Activated CD4-positive, alpha-beta T cell treated with anti-CD3 and anti-CD28 coated beads, Interleukin-2, amount 10 ng/mL, durations not matched to agents 24 days and 14 days (primary cell): Measurements from ENCODE around the gene MPP4. TPM values are rescaled to one million over a fixed set of nuclear protein-coding genes. Genes with fewer than 3 reads are reported as not detected.
"Not testable (repeated sequence)": the region's sequence is repeated elsewhere in the genome, so short reads cannot be mapped to it uniquely, and the experiment has no call there.

ENCODE experiments used
- DNase-seq: peaks from one replicate; pipeline ENCODE4 v3.0.0; 2022
- H3K27ac Mint-ChIP-seq: one replicate; pipeline ENCODE4 v1.8.0; 2022; ENCODE audit warnings: mild to moderate bottlenecking, mixed read lengths
- H3K27me3 Mint-ChIP-seq: one replicate; pipeline ENCODE4 v1.8.0; 2022; ENCODE audit warnings: mixed read lengths
- H3K36me3 Mint-ChIP-seq: one replicate; pipeline ENCODE4 v1.8.0; 2022; ENCODE audit warnings: low read depth, mild to moderate bottlenecking, mixed read lengths
- H3K4me1 Mint-ChIP-seq: one replicate; pipeline ENCODE4 v1.8.0; 2021; ENCODE audit warnings: mixed read lengths
- H3K4me3 Mint-ChIP-seq: one replicate; pipeline ENCODE4 v1.8.0; 2022; ENCODE audit warnings: mild to moderate bottlenecking, moderate library complexity, mixed read lengths
- H3K9me3 Mint-ChIP-seq: one replicate; pipeline ENCODE4 v1.8.0; 2021; ENCODE audit warnings: mixed read lengths
- intact Hi-C: fragments of 100-400 bp; cut with micrococcal nuclease; formaldehyde crosslinking; loops from one replicate; pipeline ENCODE4 v1.15.1; 2023
- total RNA-seq: library from RNA; stranded (reverse); gene quantifications from 2 replicates; pipeline ENCODE4 v1.2.3, GENCODE V29; 2022

The MPP4 gene
- total RNA-seq, 1 donor from 2014 or later: not detected

DNA sequence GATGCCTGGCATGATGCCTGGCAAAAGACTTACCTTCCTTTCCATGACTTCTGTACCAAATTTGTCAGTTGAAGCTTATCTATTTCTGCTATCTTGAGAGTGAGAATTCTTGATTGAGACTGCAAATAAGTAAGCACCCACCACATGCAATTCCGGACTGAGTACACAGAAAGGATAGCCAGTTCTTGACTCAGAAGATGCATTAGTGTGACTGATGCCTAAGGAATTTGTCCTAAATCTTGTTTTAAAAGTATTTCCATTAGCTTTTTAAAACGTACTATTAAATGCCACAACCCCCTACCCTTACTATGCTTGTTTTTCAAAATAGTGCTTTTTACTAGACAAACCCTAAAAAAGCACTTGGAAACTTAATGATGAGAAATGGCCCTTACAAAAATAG, 545 bp downstream of the MPP4 start:
- no peaks in the 10 kb centered on the region for H3K4me1 Mint-ChIP-seq
- H3K27ac Mint-ChIP-seq: no peak overlapping the region
- no peaks in the 10 kb centered on the region for H3K36me3 Mint-ChIP-seq
- H3K9me3 Mint-ChIP-seq: no peaks in the 10 kb centered on the region
- intact Hi-C loops: no loop called here
- H3K4me3 Mint-ChIP-seq: no peak overlapping the region
- no peak for DNase-seq
- no peaks in the 10 kb centered on the region for H3K27me3 Mint-ChIP-seq

DNA sequence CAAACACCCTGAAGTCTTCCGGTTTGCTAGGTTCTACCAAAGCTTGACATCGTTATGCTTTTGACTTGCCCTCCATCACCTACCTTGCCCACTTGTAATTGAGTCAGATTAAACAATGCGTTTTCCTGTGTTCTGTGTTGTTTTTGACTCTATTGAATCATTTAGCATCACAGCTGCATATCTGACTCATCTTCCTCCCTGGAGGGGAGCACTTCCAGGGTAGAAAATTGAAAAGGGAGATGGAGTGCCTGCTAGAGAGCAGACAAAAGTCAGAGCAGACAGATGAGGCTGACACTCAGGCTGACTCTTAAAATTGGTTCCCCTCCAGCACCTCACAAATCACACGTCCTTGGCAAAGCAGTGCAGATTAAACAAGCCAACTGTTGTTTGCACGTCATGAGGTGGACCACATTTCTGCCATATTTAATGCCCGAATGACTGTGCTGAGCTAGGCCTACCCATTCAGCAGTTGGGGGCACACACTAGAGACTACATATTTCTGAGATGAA, 2.2 kb downstream of the MPP4 start:
- no peaks in the 10 kb centered on the region for H3K9me3 Mint-ChIP-seq
- intact Hi-C loops: no loop called here
- no peaks in the 10 kb centered on the region for H3K4me1 Mint-ChIP-seq
- H3K36me3 Mint-ChIP-seq: no peaks in the 10 kb centered on the region
- H3K27me3 Mint-ChIP-seq: no peaks in the 10 kb centered on the region
- no peak for DNase-seq
- H3K27ac Mint-ChIP-seq: no peak overlapping the region
- H3K4me3 Mint-ChIP-seq: no peak overlapping the region

DNA sequence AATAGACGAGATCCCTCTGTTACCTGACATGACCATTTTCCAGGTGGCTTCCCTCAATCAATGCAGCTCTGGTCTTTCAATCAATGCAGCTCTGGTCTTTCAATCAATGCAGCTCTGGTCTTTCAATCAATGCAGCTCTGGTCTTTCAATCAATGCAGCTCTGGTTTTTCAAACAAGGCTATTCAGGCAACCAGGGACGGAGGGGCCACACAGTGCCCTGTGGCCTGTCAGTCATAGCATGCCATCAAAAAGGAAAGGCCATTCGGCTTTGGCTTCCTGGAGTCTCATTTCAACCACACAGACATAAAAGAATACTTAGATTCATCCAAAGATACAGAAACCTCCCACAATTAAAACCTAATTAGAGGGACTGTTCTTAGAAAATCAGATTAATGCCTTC, 13.3 kb downstream of the MPP4 start:
- Mint-ChIP-seq H3K36me3 (no peaks in the 10 kb centered on the region), H3K9me3 (no peaks in the 10 kb centered on the region), H3K27me3 (peaks cover 17% of the 10 kb centered on the region), H3K27ac (no peak overlapping the region), H3K4me1 (no peaks in the 10 kb centered on the region), H3K4me3 (no peak overlapping the region)
- DNase-seq: no peak
- intact Hi-C loops: no loop called here

DNA sequence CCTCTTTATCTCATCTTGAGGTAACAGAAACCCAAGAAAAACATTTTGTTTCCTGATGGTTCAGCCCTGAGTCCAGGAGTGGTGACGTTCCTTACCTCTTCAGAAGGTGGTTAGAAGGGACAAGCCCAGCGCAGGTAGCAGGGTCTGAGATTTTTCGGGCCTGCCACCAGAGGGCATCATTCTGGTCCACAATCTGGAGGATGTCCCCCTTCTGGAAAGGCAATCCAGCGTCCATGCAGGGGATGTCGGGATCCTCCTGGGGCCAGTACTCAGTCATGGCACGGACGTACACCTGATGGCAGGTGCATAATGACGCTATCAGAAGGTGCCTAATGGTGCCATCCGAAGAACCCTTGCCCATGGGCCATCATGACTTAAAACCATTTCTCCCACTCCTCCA, 17.7 kb downstream of the MPP4 start:
- DNase-seq: peak; percentile 63
- H3K27ac Mint-ChIP-seq: no peak overlapping the region
- no peak overlapping the region for H3K4me3 Mint-ChIP-seq
- intact Hi-C loops: no loop called here
- H3K36me3 Mint-ChIP-seq: no peaks in the 10 kb centered on the region
- H3K9me3 Mint-ChIP-seq: no peaks in the 10 kb centered on the region
- H3K4me1 Mint-ChIP-seq: no peaks in the 10 kb centered on the region
- H3K27me3 Mint-ChIP-seq: peaks cover under 1% of the 10 kb centered on the region

- no peak overlapping the region for H3K4me3 Mint-ChIP-seq
- H3K9me3 Mint-ChIP-seq: no peaks in the 10 kb centered on the region
- H3K27me3 Mint-ChIP-seq: no peaks in the 10 kb centered on the region
- H3K27ac Mint-ChIP-seq: no peak overlapping the region
- no peaks in the 10 kb centered on the region for H3K36me3 Mint-ChIP-seq
- intact Hi-C loops: no loop called here
- no peak for DNase-seq
- H3K4me1 Mint-ChIP-seq: no peaks in the 10 kb centered on the region
These were observed 20.0 kb downstream of the MPP4 start for GRCh38 chr2:201678401-201678800.

DNA sequence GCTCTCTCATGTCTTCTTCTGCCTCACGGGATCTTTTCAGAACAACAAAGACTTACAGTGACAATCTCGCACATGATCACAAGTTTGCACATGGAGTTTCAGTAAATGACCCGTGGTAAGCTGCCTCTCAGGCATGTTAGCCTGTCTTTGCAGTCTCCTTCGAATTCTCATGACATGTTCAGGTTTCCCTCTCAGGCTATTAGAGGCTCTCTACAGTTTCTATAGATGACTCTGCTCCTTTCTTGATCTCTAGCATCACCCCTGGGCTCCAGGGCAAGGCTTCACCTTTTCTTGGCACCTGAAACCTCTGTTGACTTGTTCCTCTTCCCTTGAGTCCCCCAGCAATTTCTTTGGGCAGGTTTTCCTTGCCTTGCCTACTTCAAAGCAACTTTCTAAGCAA, 23.0 kb downstream of the MPP4 start:
- DNase-seq: no peak
- H3K4me1 Mint-ChIP-seq: no peaks in the 10 kb centered on the region
- no peak overlapping the region for H3K27ac Mint-ChIP-seq
- H3K9me3 Mint-ChIP-seq: no peaks in the 10 kb centered on the region
- H3K36me3 Mint-ChIP-seq: no peaks in the 10 kb centered on the region
- no peak overlapping the region for H3K4me3 Mint-ChIP-seq
- intact Hi-C loops: no loop called here
- peaks cover 11% of the 10 kb centered on the region for H3K27me3 Mint-ChIP-seq

DNA sequence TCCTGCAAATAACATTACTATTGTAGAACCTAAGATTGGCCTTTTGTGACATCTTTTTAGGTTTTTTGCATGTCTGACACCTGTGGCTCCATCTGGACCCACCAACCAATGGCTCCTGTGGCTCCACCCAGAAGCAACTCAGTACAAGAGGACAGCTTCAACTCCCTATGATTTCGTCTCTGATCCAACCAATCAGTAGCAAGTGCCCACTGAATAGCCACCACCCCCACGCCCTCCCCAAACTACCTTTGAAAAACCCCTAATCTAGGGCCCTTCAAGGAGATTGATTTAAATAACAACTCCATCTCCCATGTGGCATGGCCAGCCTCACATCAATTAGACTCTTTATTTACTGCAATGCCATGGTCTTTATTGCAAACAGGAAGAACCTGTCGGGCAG, 23.6 kb downstream of the MPP4 start:
- Mint-ChIP-seq H3K4me1 (no peaks in the 10 kb centered on the region), H3K36me3 (no peaks in the 10 kb centered on the region), H3K4me3 (no peak overlapping the region), H3K9me3 (no peaks in the 10 kb centered on the region), H3K27ac (no peak overlapping the region), H3K27me3 (peaks cover 12% of the 10 kb centered on the region)
- DNase-seq: no peak
- intact Hi-C loops: no loop called here

DNA sequence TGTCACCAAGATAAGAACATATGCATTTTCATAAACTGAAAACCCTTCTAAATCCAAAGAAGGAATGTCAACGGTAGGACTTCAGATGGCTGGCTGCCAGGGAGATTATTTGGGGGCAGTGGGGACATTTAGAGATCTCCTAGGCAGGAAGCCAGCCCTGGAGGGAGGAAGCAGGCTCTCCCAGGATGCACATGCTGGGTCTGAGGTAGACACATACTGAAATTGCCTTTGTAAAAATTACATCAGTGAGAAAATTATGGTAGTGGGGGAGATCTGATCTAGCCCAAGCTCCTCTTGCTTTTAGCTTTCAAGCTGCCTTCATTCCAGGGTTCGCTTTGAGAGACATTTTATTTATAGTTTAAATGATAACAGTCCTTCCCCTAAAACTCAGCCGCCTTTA, 24.1 kb downstream of the MPP4 start:
- H3K27ac Mint-ChIP-seq: no peak overlapping the region
- H3K4me1 Mint-ChIP-seq: no peaks in the 10 kb centered on the region
- H3K4me3 Mint-ChIP-seq: no peak overlapping the region
- no peaks in the 10 kb centered on the region for H3K36me3 Mint-ChIP-seq
- H3K9me3 Mint-ChIP-seq: no peaks in the 10 kb centered on the region
- intact Hi-C loops: no loop called here
- H3K27me3 Mint-ChIP-seq: peaks cover 13% of the 10 kb centered on the region
- DNase-seq: no peak

DNA sequence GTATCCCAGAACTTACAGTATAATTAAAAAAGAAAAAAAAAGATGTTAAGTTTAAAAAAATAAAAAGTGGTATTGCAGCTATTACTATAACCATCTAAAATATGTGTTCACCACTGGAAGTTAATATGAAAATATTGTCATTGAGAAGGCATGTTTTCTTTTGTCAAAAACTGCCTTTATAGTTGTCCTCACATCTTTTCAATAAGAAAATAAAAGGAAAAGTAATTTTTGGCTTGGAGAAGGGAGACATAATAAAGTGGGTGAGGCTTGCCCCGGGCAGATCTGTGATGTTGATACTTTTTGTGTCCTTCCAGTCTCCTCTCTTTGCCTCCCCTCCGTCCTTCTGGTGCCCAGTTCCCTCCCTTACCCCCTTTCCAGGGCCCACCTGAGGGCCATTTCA, 24.9 kb downstream of the MPP4 start:
- intact Hi-C loops: no loop called here

GRCh38 chr2:201671205-201671604, 27.2 kb downstream of the MPP4 start:
- H3K4me3 Mint-ChIP-seq, DNase-seq, H3K9me3 Mint-ChIP-seq, H3K36me3 Mint-ChIP-seq, H3K27ac Mint-ChIP-seq, intact Hi-C loops, H3K4me1 Mint-ChIP-seq: not testable (repeated sequence)
- peaks cover 14% of the 10 kb centered on the region for H3K27me3 Mint-ChIP-seq

More for the DNA sequence above, 24.9 kb downstream of the MPP4 start:
- Mint-ChIP-seq H3K27ac (no peak overlapping the region), H3K27me3 (peaks cover 13% of the 10 kb centered on the region), H3K36me3 (no peaks in the 10 kb centered on the region), H3K9me3 (no peaks in the 10 kb centered on the region), H3K4me1 (no peaks in the 10 kb centered on the region), H3K4me3 (no peak overlapping the region)
- no peak for DNase-seq

GRCh38 chr2:201669865-201670264, 28.6 kb downstream of the MPP4 start:
- no peak for DNase-seq
- no peaks in the 10 kb centered on the region for H3K36me3 Mint-ChIP-seq
- no peaks in the 10 kb centered on the region for H3K9me3 Mint-ChIP-seq
- no peak overlapping the region for H3K4me3 Mint-ChIP-seq
- intact Hi-C loops: no loop called here
- peaks cover 17% of the 10 kb centered on the region for H3K27me3 Mint-ChIP-seq
- no peaks in the 10 kb centered on the region for H3K4me1 Mint-ChIP-seq
- H3K27ac Mint-ChIP-seq: no peak overlapping the region

GRCh38 chr2:201668402-201668910, 30.0 kb downstream of the MPP4 start:
- no peak for DNase-seq
- no peak overlapping the region for H3K27ac Mint-ChIP-seq
- intact Hi-C loops: no loop called here
- H3K9me3 Mint-ChIP-seq: no peaks in the 10 kb centered on the region
- H3K36me3 Mint-ChIP-seq: no peaks in the 10 kb centered on the region
- peaks cover 24% of the 10 kb centered on the region for H3K27me3 Mint-ChIP-seq
- H3K4me3 Mint-ChIP-seq: no peak overlapping the region
- no peaks in the 10 kb centered on the region for H3K4me1 Mint-ChIP-seq

DNA sequence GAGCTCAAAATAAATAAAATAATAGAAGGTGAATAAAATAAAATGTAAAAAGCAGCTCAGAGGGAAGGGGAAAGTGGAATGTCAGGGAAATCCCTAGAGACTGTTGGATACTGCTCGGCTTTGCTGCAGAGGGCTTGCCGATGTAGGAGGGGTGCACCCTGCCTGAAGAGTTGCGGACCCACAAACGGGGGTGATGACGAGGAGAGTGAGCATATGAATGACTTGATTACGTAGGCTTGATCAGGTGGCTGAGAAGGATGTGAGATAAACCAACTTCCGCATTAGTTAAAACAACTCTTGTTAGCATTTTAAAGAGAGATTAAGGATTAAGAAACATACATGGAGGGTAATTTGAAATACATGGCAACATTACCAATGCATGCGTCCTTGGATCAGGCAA, 34.1 kb downstream of the MPP4 start:
- Mint-ChIP-seq H3K27ac (no peak overlapping the region), H3K36me3 (no peaks in the 10 kb centered on the region), H3K9me3 (no peaks in the 10 kb centered on the region), H3K4me3 (no peak overlapping the region), H3K27me3 (peaks cover 18% of the 10 kb centered on the region), H3K4me1 (no peaks in the 10 kb centered on the region)
- intact Hi-C loops: no loop called here
- no peak for DNase-seq

GRCh38 chr2:201661366-201661765, 37.1 kb downstream of the MPP4 start:
- H3K36me3 Mint-ChIP-seq: no peaks in the 10 kb centered on the region
- no peak for DNase-seq
- intact Hi-C loops: no loop called here
- no peaks in the 10 kb centered on the region for H3K4me1 Mint-ChIP-seq
- H3K27ac Mint-ChIP-seq: no peak overlapping the region
- peaks cover 34% of the 10 kb centered on the region for H3K27me3 Mint-ChIP-seq
- H3K4me3 Mint-ChIP-seq: no peak overlapping the region
- no peaks in the 10 kb centered on the region for H3K9me3 Mint-ChIP-seq

- intact Hi-C loops: no loop called here
- Mint-ChIP-seq H3K27ac (no peak overlapping the region), H3K9me3 (no peaks in the 10 kb centered on the region), H3K4me3 (no peak overlapping the region), H3K4me1 (no peaks in the 10 kb centered on the region), H3K27me3 (peaks cover 33% of the 10 kb centered on the region), H3K36me3 (no peaks in the 10 kb centered on the region)
- no peak for DNase-seq
These were observed 38.0 kb downstream of the MPP4 start for GRCh38 chr2:201660293-201660895.
